HepG2 (cell line): ENCODE measurements around the gene CASP3. TPM values are rescaled to one million over a fixed set of nuclear protein-coding genes. Genes with fewer than 3 reads are reported as not detected.

Experiments used
- ATAC-seq: fragments of 200-7000 bp; cut with Tn5 transposase; 3 replicates; pipeline ENCODE4 v1.9.1; 2020; ENCODE audit warnings: mild to moderate bottlenecking, moderate library complexity
- BruUV-seq: library from RNA; stranded (reverse); fragments of 400-500 nt; replicated peaks from 2 replicates; lab custom pipeline; 2021; lab: Mats Ljungman, UMichigan
- CTCF ChIA-PET: fragments of 300-600 bp; formaldehyde crosslinking; extraction: SDS; loops from one replicate; lab custom pipeline; 2021; ENCODE audit warnings: low total read pairs, inconsistent platforms, low intra/inter-chr PET ratio; lab: Yijun Ruan, JAX
- POLR2A ChIA-PET: fragments of 350-600 bp; sonication (Branson Sonifier 250); formaldehyde crosslinking; loops from one replicate; lab custom pipeline; 2020; ENCODE audit warnings: antibody characterized with exemption, inconsistent platforms; lab: Yijun Ruan, JAX
- DNase-seq: peaks from one replicate; pipeline ENCODE4 v3.0.0-alpha.2; 2015; ENCODE audit warnings: low spot score
- FAIRE-seq: peaks from 3 replicates; lab custom pipeline; 2011; peaks lifted over from hg19 to GRCh38; lab: Jason Lieb, UNC
- H2AFZ ChIP-seq: one replicate; pipeline ENCODE4 v1.6.1; 2011; ENCODE audit warnings: low read length, inconsistent platforms
- H3K27ac ChIP-seq: fragments of 300-600 bp; 3 replicates; pipeline ENCODE4 v1.8.0; 2011; ENCODE audit warnings: mixed run types, mild to moderate bottlenecking, mixed read lengths, low read length, inconsistent platforms; ENCODE audit not compliant: insufficient read depth; ENCODE audit errors: extremely low read length
- H3K27me3 ChIP-seq, 2 experiments: fragments of 200-600 bp in 1 of 2; 2 replicates in 1 of 2; 3 replicates in 1 of 2; pipeline versions ENCODE4 v1.6.0 to v1.8.0; 2011; ENCODE audit warnings: low read length in 2 of 2, mild to moderate bottlenecking in 2 of 2, moderate library complexity in 2 of 2, inconsistent platforms in 1 of 2; ENCODE audit not compliant: insufficient read depth in 2 of 2, control insufficient read depth in 1 of 2
- H3K36me3 ChIP-seq, 2 experiments: fragments of 200-600 bp in 1 of 2; replicated peaks in 1 of 2; 2 replicates in 1 of 2; 3 replicates in 1 of 2; pipeline versions ENCODE4 v1.5.1 to v1.8.0; 2011; ENCODE audit warnings: low read length in 2 of 2, inconsistent platforms in 1 of 2; ENCODE audit not compliant: insufficient read depth in 2 of 2, control insufficient read depth in 1 of 2
- H3K4me1 ChIP-seq: 2 replicates; pipeline ENCODE4 v1.5.1; 2012; ENCODE audit warnings: low read length, inconsistent platforms; ENCODE audit not compliant: insufficient read depth
- H3K4me2 ChIP-seq: 2 replicates; pipeline ENCODE4 v1.6.0; 2011; ENCODE audit warnings: low read depth, low read length, inconsistent platforms
- H3K4me3 ChIP-seq, 3 experiments: fragments of 200-600 bp in 1 of 3; sonication (generic), shearing (Covaris generic) in 1 of 3; replicated peaks in 1 of 3; 2 replicates each; pipeline ENCODE4 v1.5.1; 2011 to 2016; ENCODE audit warnings: low read length in 3 of 3, inconsistent platforms in 2 of 3, low read depth in 2 of 3, mild to moderate bottlenecking in 2 of 3, control low read depth in 1 of 3, mixed read lengths in 1 of 3; ENCODE audit not compliant: insufficient read depth in 1 of 3
- H3K79me2 ChIP-seq: one replicate; pipeline ENCODE4 v1.6.1; 2011; ENCODE audit warnings: low read length, inconsistent platforms; ENCODE audit not compliant: insufficient read depth
- H3K9ac ChIP-seq: 2 replicates; pipeline ENCODE4 v1.6.0; 2011; ENCODE audit warnings: mild to moderate bottlenecking, low read depth, low read length, inconsistent platforms; ENCODE audit not compliant: insufficient read depth
- H3K9me3 ChIP-seq: 2 replicates; pipeline ENCODE4 v1.5.1; 2012; ENCODE audit warnings: mild to moderate bottlenecking, low read length
- H4K20me1 ChIP-seq: 2 replicates; pipeline ENCODE4 v1.6.0; 2011; ENCODE audit warnings: inconsistent platforms, mild to moderate bottlenecking, low read length, moderate library complexity; ENCODE audit not compliant: insufficient read depth
- ATF4 ChIP-seq, 2 experiments: fragments of 450-650 bp in 1 of 2; sonication (generic) in 1 of 2; formaldehyde crosslinking; IDR thresholded peaks; 2 replicates each; pipeline versions ENCODE4 v1.5.0 to v1.8.0; 2020 to 2022; ENCODE audit warnings: mild to moderate bottlenecking in 1 of 2, missing genetic modification reagents in 1 of 2
- CBFB ChIP-seq: sonication (generic); formaldehyde crosslinking; IDR thresholded peaks from 2 replicates; pipeline ENCODE4 v1.4.0; 2020; ENCODE audit warnings: missing genetic modification reagents
- FIP1L1 ChIP-seq: fragments of 200-400 bp; formaldehyde crosslinking; IDR thresholded peaks from 2 replicates; pipeline ENCODE4 v1.6.1; 2018; ENCODE audit warnings: low read depth, mild to moderate bottlenecking, low read length, moderate library complexity, borderline replicate concordance; ENCODE audit not compliant: insufficient read depth
- FLYWCH1 ChIP-seq: sonication (generic); formaldehyde crosslinking; IDR thresholded peaks from 2 replicates; pipeline ENCODE4 v1.8.1; 2023; ENCODE audit warnings: mild to moderate bottlenecking, missing genetic modification reagents
- IKZF4 ChIP-seq: sonication (generic); formaldehyde crosslinking; IDR thresholded peaks from 2 replicates; pipeline ENCODE4 v1.5.1; 2020; ENCODE audit warnings: borderline replicate concordance, mild to moderate bottlenecking, low read depth, missing genetic modification reagents; ENCODE audit errors: not compliant biosample characterization
- JARID2 ChIP-seq: sonication (generic); formaldehyde crosslinking; IDR thresholded peaks from 2 replicates; pipeline ENCODE4 v1.8.1; 2023; ENCODE audit warnings: missing genetic modification reagents, inconsistent platforms; ENCODE audit not compliant: insufficient replicate concordance
- KAT7 ChIP-seq: IDR thresholded peaks from 2 replicates; pipeline ENCODE4 v1.6.1; 2018; ENCODE audit warnings: borderline replicate concordance, missing compliant biosample characterization
- KLF12 ChIP-seq: sonication (generic); formaldehyde crosslinking; IDR thresholded peaks from 2 replicates; pipeline ENCODE4 v1.4.0; 2020; ENCODE audit warnings: missing genetic modification reagents, borderline replicate concordance
- KLF15 ChIP-seq: sonication (generic); formaldehyde crosslinking; IDR thresholded peaks from 2 replicates; pipeline ENCODE4 v1.8.1; 2023; ENCODE audit warnings: borderline replicate concordance, mild to moderate bottlenecking, inconsistent platforms, missing genetic modification reagents, mixed read lengths
- RNF219 ChIP-seq: sonication (generic); formaldehyde crosslinking; IDR thresholded peaks from 2 replicates; pipeline ENCODE4 v1.5.0; 2020; ENCODE audit warnings: mild to moderate bottlenecking, missing genetic modification reagents
- SRSF1 ChIP-seq: fragments of 200-400 bp; formaldehyde crosslinking; optimal IDR thresholded peaks from 2 replicates; pipeline ENCODE3; 2017; ENCODE audit warnings: mild to moderate bottlenecking, low read depth, low read length, moderate library complexity
- ZNF235 ChIP-seq: sonication (generic); formaldehyde crosslinking; IDR thresholded peaks from 2 replicates; pipeline ENCODE4 v1.8.1; 2023; ENCODE audit warnings: mild to moderate bottlenecking, missing genetic modification reagents, borderline replicate concordance
- ZNF672 ChIP-seq: sonication (generic); formaldehyde crosslinking; IDR thresholded peaks from 2 replicates; pipeline ENCODE4 v1.8.1; 2022; ENCODE audit warnings: missing genetic modification reagents
- ZNF703 ChIP-seq: sonication (generic); formaldehyde crosslinking; IDR thresholded peaks from 2 replicates; pipeline ENCODE4 v1.5.1; 2020; ENCODE audit warnings: missing genetic modification reagents, mild to moderate bottlenecking, moderate library complexity, borderline replicate concordance
- ZSCAN29 ChIP-seq: sonication (generic); formaldehyde crosslinking; conservative IDR thresholded peaks from 2 replicates; pipeline ENCODE4 v1.4.0; 2020; ENCODE audit warnings: mild to moderate bottlenecking, missing genetic modification reagents
- WGBS: methylation state at CpG from one replicate; pipeline ENCODE4 v1.1.6; 2017; ENCODE audit warnings: low lambda C conversion rate; 5-methylcytosine and 5-hydroxymethylcytosine counted together
- in situ Hi-C: cut with HindIII; loops from 2 replicates; pipeline ENCODE4 v1.10.0; 2017; ENCODE audit warnings: low pct_unique_long_range_greater_than_20kb; ENCODE audit not compliant: extremely low pct_ligation_motif_present
- intact Hi-C: fragments of 100-400 bp; cut with micrococcal nuclease; formaldehyde crosslinking; loops from one replicate; pipeline ENCODE4 v1.10.0; 2022; ENCODE audit not compliant: unreplicated experiment
- polyA plus RNA-seq, 8 experiments: library from polyadenylated mRNA; depleted of rRNA in 3 of 8; stranded (reverse) in 7 of 8; unstranded in 1 of 8; fragments of >200 nt; fragmentation: Illumina TruSeq in 4 of 8; extraction: Trizol in 4 of 8; gene quantifications; 2 replicates each; pipeline versions ENCODE4 v1.2.1 to v1.2.3, GENCODE V29; 2011 to 2016; ENCODE audit warnings: low read depth in 4 of 8, missing spikeins in 1 of 8, mixed read lengths in 1 of 8; ENCODE audit not compliant: insufficient read depth in 1 of 8
- total RNA-seq, 5 experiments: library from RNA; depleted of rRNA; stranded (reverse); fragments of >200 nt; fragmentation: Illumina TruSeq; extraction: Trizol; gene quantifications; 2 replicates each; pipeline ENCODE4 v1.2.3, GENCODE V29; 2016; ENCODE audit warnings: low read depth in 1 of 5
- TF ChIP-seq, protein P1 (sequence below): sonication (generic); formaldehyde crosslinking; conservative IDR thresholded peaks from 2 replicates; pipeline ENCODE4 v1.8.0; 2022; ENCODE audit warnings: mild to moderate bottlenecking, moderate library complexity, missing genetic modification reagents
- TF ChIP-seq, protein P2 (sequence below): sonication (generic); formaldehyde crosslinking; IDR thresholded peaks from 2 replicates; pipeline ENCODE4 v1.8.0; 2022; ENCODE audit warnings: mild to moderate bottlenecking, missing genetic modification reagents, borderline replicate concordance

Gene CASP3
- total and polyA plus RNA-seq, 2 of the 13 experiments (the other 11 are each of a cell fraction or from before 2014, with no cell fraction given), result 26.0 to 77.8 TPM

DNA sequence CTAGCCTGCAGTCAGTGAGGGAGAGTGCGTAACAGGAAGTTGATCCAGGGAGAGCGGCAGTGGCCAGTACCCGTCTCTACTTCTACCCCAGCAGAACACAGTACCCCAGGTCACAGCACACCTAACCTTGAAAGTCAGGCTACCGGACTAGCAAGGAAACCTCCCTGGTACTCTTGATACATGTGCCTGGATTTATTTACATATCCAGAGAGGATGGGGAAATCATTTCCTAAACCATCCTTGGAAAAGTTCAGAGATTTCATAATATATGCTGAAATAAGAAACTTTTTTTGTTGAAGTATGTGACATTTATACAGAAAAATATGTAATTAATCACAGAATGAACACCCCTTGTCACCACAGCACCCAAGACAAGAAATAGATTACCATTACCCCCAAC, 24.8 kb upstream of the CASP3 start:
- no peak overlapping the region for H3K9ac ChIP-seq
- FAIRE-seq (no peak), ATAC-seq (no peak), DNase-seq (no peak)
- POLR2A ChIA-PET, result no interaction called here
- no peaks in the 10 kb centered on the region for H3K79me2 ChIP-seq
- in situ Hi-C loops (no loop called here), intact Hi-C loops (no loop called here)
- H3K27me3 ChIP-seq, result no peaks in the 10 kb centered on the region
- H4K20me1 ChIP-seq, result no peaks in the 10 kb centered on the region; the same call in 1 of the 2 replicates
- no peak overlapping the region for H3K27ac ChIP-seq
- 92% methylated on average over 2 of the region's 4 CpGs for WGBS
- H2AFZ ChIP-seq, result no peak overlapping the region
- CTCF ChIA-PET, result no interaction called here
- no peaks in the 10 kb centered on the region for H3K4me1 ChIP-seq
- no TSS peak for BruUV-seq
- H3K9me3 ChIP-seq, result no peaks in the 10 kb centered on the region
- peaks cover 8 to 25% of the 10 kb centered on the region in 2 experiments; a peak in 4 of 5 replicates for H3K36me3 ChIP-seq
- no peak overlapping the region for H3K4me3 ChIP-seq
- no peak overlapping the region for H3K4me2 ChIP-seq
- no peak for TF ChIP-seq FLYWCH1 (CRISPR knock-in tag)
- no peak for TF ChIP-seq ZNF672 (CRISPR knock-in tag)
- no peak for TF ChIP-seq RNF219
- no peak for TF ChIP-seq CBFB (CRISPR knock-in tag)
- no peak for TF ChIP-seq KLF12
- no peak for TF ChIP-seq ZSCAN29 (CRISPR knock-in tag)
- no peak for TF ChIP-seq KLF15 (CRISPR knock-in tag)
- no peak for TF ChIP-seq FIP1L1
- TF ChIP-seq KAT7 (CRISPR knock-in tag), result no peak
- no peak for TF ChIP-seq SRSF1
- TF ChIP-seq ZNF703 (CRISPR knock-in tag), result no peak
- TF ChIP-seq, protein P1, sequence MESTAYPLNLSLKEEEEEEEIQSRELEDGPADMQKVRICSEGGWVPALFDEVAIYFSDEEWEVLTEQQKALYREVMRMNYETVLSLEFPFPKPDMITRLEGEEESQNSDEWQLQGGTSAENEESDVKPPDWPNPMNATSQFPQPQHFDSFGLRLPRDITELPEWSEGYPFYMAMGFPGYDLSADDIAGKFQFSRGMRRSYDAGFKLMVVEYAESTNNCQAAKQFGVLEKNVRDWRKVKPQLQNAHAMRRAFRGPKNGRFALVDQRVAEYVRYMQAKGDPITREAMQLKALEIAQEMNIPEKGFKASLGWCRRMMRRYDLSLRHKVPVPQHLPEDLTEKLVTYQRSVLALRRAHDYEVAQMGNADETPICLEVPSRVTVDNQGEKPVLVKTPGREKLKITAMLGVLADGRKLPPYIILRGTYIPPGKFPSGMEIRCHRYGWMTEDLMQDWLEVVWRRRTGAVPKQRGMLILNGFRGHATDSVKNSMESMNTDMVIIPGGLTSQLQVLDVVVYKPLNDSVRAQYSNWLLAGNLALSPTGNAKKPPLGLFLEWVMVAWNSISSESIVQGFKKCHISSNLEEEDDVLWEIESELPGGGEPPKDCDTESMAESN, result no peak
- TF ChIP-seq IKZF4 (CRISPR knock-in tag), result no peak
- no peak for TF ChIP-seq ZNF235 (CRISPR knock-in tag)
- TF ChIP-seq ATF4 (CRISPR knock-in tag; IDR thresholded peaks at IDR 0.05), result no peak
- TF ChIP-seq, protein P2, sequence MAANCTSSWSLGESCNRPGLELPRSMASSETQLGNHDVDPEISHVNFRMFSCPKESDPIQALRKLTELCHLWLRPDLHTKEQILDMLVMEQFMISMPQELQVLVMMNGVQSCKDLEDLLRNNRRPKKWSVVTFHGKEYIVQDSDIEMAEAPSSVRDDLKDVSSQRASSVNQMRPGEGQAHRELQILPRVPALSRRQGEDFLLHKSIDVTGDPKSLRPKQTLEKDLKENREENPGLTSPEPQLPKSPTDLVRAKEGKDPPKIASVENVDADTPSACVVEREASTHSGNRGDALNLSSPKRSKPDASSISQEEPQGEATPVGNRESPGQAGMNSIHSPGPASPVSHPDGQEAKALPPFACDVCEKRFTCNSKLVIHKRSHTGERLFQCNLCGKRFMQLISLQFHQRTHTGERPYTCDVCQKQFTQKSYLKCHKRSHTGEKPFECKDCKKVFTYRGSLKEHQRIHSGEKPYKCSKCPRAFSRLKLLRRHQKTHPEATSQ (CRISPR knock-in tag), result no peak
- TF ChIP-seq JARID2 (CRISPR knock-in tag), result no peak
